Measurements from ENCODE around the gene GPR149. TPM values are rescaled to one million over a fixed set of nuclear protein-coding genes. Genes with fewer than 3 reads are reported as not detected.

The GPR149 gene
- total RNA-seq, 2 experiments from 2014 or later: not detected

- ATAC-seq (no peak), DNase-seq (no peak)
- Mint-ChIP-seq H3K4me3 (no peak overlapping the region), H3K36me3 (ENCODE audit: low read depth) (no peaks in the 10 kb centered on the region), H3K27me3 (peaks cover 19% of the 10 kb centered on the region), H3K9me3 (no peaks in the 10 kb centered on the region), H3K27ac (no peak overlapping the region), H3K4me1 (ENCODE audit: low read depth) (no peaks in the 10 kb centered on the region)
- ChIA-PET CTCF (no interaction called here), POLR2A (no interaction called here)
- TF ChIP-seq CTCF (IDR thresholded peaks at IDR 0.05): no peak
- intact Hi-C loops (cut with micrococcal nuclease): no loop called here
These were observed 80.8 kb downstream of the GPR149 start for GRCh38 chr3:154349223-154349622.

GRCh38 chr3:154345422-154346122 lies 84.4 kb downstream of the GPR149 start:
- POLR2A ChIA-PET: no interaction called here
- CTCF ChIA-PET: no interaction called here
- ATAC-seq: no peak
- Mint-ChIP-seq H3K27ac (no peak overlapping the region), H3K9me3 (no peaks in the 10 kb centered on the region), H3K4me3 (no peak overlapping the region), H3K36me3 (ENCODE audit: low read depth) (no peaks in the 10 kb centered on the region), H3K27me3 (peaks cover 9% of the 10 kb centered on the region), H3K4me1 (ENCODE audit: low read depth) (no peaks in the 10 kb centered on the region)
- TF ChIP-seq CTCF (IDR thresholded peaks at IDR 0.05): no peak
- intact Hi-C loops (cut with micrococcal nuclease): no loop called here
- no peak for DNase-seq

GRCh38 chr3:154338570-154338969 lies 91.4 kb downstream of the GPR149 start:
- Mint-ChIP-seq H3K27me3 (peaks cover 6% of the 10 kb centered on the region), H3K27ac (no peak overlapping the region), H3K36me3 (ENCODE audit: low read depth) (no peaks in the 10 kb centered on the region), H3K9me3 (no peaks in the 10 kb centered on the region), H3K4me1 (ENCODE audit: low read depth) (no peaks in the 10 kb centered on the region), H3K4me3 (no peak overlapping the region)
- CTCF ChIA-PET: no interaction called here
- no peak for DNase-seq
- POLR2A ChIA-PET: no interaction called here
- TF ChIP-seq CTCF (IDR thresholded peaks at IDR 0.05): no peak
- intact Hi-C loops (cut with micrococcal nuclease): no loop called here
- no peak for ATAC-seq

- ChIA-PET CTCF (no interaction called here), POLR2A (no interaction called here)
- Mint-ChIP-seq H3K36me3 (ENCODE audit: low read depth) (no peaks in the 10 kb centered on the region), H3K27me3 (peaks cover 6% of the 10 kb centered on the region), H3K4me1 (ENCODE audit: low read depth) (no peaks in the 10 kb centered on the region), H3K9me3 (no peaks in the 10 kb centered on the region), H3K27ac (no peak overlapping the region), H3K4me3 (no peak overlapping the region)
- TF ChIP-seq CTCF (IDR thresholded peaks at IDR 0.05): no peak
- ATAC-seq (no peak), DNase-seq (no peak)
- intact Hi-C loops (cut with micrococcal nuclease): no loop called here
These were observed 92.0 kb downstream of the GPR149 start for GRCh38 chr3:154338008-154338407.

- DNase-seq (no peak), ATAC-seq (peak; percentile 56)
- intact Hi-C loops (cut with micrococcal nuclease): no loop called here
- peaks cover 7% of the 10 kb centered on the region for H3K27me3 Mint-ChIP-seq
- no peak overlapping the region for H3K4me3 Mint-ChIP-seq
- POLR2A ChIA-PET: no interaction called here
- TF ChIP-seq CTCF (IDR thresholded peaks at IDR 0.05): peak; percentile 62
- no peaks in the 10 kb centered on the region for H3K4me1 Mint-ChIP-seq (ENCODE audit: low read depth)
- no peak overlapping the region for H3K27ac Mint-ChIP-seq
- CTCF ChIA-PET: interaction anchor here (0.6 to 1.6 kb wide), 3 partner anchors 10 to 19 kb away, joined by 3 read pairs; partner anchors contain the start of gene DHX36
- H3K9me3 Mint-ChIP-seq: no peaks in the 10 kb centered on the region
- H3K36me3 Mint-ChIP-seq (ENCODE audit: low read depth): no peaks in the 10 kb centered on the region
These were observed 95.0 kb downstream of the GPR149 start for GRCh38 chr3:154334973-154335420.

All from activated CD8-positive, alpha-beta T cell treated with anti-CD3 and anti-CD28 coated beads for 36 hours (primary cell).